Astrocyte of the spinal cord (primary cell): ENCODE data around the gene ALPP.
"Not testable (repeated sequence)": the region's sequence is repeated elsewhere in the genome, so short reads cannot be mapped to it uniquely, and the experiment has no call there.

Experiments
- DNase-seq: peaks from one replicate; pipeline ENCODE4 v3.0.0; 2011; ENCODE audit warnings: low read depth, low spot score
- H3K4me3 ChIP-seq: 2 replicates; pipeline ENCODE4 v1.5.1; 2011; ENCODE audit warnings: low read depth, mild to moderate bottlenecking, low read length, moderate library complexity
- in situ Hi-C: cut with HindIII; loops from 2 replicates; pipeline ENCODE4 v1.10.0; 2017; ENCODE audit warnings: low sequenced_read_pairs
- TF ChIP-seq, protein P1 (sequence below): IDR thresholded peaks from 2 replicates; pipeline ENCODE4 v1.5.1; 2012; ENCODE audit warnings: low read depth, mild to moderate bottlenecking, low read length, inconsistent platforms

The ALPP gene

GRCh38 chr2:232361646-232362045 lies 16.9 kb upstream of the ALPP start:
- no peak for DNase-seq
- in situ Hi-C loops: no loop called here
- no peak overlapping the region for H3K4me3 ChIP-seq
- TF ChIP-seq, protein P1, sequence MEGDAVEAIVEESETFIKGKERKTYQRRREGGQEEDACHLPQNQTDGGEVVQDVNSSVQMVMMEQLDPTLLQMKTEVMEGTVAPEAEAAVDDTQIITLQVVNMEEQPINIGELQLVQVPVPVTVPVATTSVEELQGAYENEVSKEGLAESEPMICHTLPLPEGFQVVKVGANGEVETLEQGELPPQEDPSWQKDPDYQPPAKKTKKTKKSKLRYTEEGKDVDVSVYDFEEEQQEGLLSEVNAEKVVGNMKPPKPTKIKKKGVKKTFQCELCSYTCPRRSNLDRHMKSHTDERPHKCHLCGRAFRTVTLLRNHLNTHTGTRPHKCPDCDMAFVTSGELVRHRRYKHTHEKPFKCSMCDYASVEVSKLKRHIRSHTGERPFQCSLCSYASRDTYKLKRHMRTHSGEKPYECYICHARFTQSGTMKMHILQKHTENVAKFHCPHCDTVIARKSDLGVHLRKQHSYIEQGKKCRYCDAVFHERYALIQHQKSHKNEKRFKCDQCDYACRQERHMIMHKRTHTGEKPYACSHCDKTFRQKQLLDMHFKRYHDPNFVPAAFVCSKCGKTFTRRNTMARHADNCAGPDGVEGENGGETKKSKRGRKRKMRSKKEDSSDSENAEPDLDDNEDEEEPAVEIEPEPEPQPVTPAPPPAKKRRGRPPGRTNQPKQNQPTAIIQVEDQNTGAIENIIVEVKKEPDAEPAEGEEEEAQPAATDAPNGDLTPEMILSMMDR: no peak

GRCh38 chr2:232362174-232362900 lies 16.2 kb upstream of the ALPP start:
- no peak overlapping the region for H3K4me3 ChIP-seq
- in situ Hi-C loops: no loop called here
- no peak for DNase-seq
- TF ChIP-seq, protein P1: no peak

- DNase-seq, H3K4me3 ChIP-seq, in situ Hi-C loops: not testable (repeated sequence)
Observed at GRCh38 chr2:232363064-232363783, 15.3 kb upstream of the ALPP start.

GRCh38 chr2:232363784-232364615 lies 14.6 kb upstream of the ALPP start:
- TF ChIP-seq, protein P1: no peak
- no peak overlapping the region for H3K4me3 ChIP-seq
- in situ Hi-C loops: no loop called here
- DNase-seq: peak; percentile 14

DNA sequence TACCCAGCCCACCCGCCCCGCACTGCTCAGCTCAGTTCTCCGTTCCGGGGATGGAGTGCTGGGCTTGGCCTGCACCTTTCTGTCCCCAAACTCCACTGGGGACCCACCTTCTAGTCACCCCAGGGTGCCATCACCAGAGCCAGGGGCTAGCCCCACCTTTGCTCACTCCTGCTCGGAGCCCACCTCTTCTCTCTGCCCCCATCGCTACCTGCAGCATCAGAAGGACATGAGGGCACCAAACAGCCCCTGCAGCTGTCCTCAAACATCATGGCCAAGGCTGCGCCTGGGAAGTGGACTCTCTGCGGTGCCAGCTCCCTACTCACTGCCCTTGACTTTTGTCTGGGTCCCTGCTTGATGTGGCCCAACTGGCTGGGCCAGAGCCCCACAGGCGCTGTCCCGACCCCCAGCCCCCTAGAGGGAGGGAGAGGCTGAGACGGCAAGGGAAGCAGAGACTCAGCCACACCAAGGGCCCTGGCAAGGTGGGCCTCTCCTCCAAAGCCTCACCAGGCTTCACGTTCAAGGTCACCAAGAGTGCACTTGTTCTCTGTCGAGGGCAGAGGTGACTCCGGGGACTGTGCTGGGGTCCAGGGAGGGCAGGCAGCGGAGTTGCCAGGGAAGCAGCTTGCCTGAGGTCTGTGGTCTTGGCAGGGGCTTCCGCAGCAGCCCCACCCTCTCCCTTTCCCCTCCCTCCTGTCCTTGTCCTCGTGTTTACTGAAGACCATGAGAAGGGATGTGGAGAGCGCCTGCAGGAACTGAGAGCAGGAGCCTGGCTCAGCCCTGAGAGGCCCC lies 13.6 kb upstream of the ALPP start:
- in situ Hi-C loops, DNase-seq, H3K4me3 ChIP-seq: not testable (repeated sequence)

DNA sequence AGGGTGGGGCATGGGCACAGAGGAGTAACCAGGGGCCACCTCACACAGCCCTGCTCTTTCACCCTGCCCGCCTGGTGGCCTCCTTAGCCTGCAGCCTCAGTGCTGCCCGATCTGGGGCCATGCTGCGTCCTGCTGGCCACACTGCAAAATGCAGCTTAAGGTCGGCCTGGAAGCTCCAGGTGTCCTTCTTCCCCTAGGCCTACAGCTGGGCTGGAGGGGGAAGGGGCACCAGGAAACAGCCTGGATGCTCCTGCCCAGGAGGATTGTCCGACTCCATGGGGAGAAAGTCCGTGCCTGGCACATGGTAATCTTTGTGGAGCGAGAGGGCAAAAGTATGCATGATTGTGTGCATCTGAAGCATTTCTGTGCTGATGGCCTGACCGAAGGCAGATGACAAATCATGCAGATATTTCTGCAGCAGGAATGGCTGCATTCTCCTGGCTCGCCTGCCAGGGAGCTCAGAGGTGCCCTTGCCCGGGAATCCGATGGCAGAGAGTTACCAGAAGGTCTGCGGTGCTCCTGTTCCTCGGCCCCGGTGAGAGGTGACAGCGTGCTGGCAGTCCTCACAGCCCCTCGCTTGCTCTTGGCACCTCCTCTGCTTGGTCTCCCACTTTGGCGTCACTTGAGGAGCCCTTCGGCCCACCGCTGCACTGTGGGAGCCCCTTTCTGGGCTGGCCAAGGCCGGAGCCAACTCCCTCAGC lies 12.8 kb upstream of the ALPP start:
- peak; percentile 19 for DNase-seq
- H3K4me3 ChIP-seq: no peak overlapping the region
- TF ChIP-seq, protein P1: peak; percentile 62
- in situ Hi-C loops: no loop called here

- in situ Hi-C loops, DNase-seq, H3K4me3 ChIP-seq: not testable (repeated sequence)
Observed at GRCh38 chr2:232366461-232366860, 12.1 kb upstream of the ALPP start.
